ENCODE data around the gene CDH13. TPM values are rescaled to one million over a fixed set of nuclear protein-coding genes. Genes with fewer than 3 reads are reported as not detected.

Gene CDH13
- total and polyA plus RNA-seq, 9 donors: 1.9 to 34.2 (median 4.8) TPM

GRCh38 chr16:83400234-83400633 lies 773.5 kb downstream of the CDH13 start:
- intact Hi-C loops (cut with DNase I): no loop called here
- Histone ChIP-seq H3K4me1 (ENCODE audit: insufficient read depth) (no peaks in the 10 kb centered on the region), H3K9me3 (no peaks in the 10 kb centered on the region), H3K36me3 (no peaks in the 10 kb centered on the region), H3K27ac (no peak overlapping the region), H3K4me3 (no peak overlapping the region), H3K27me3 (no peaks in the 10 kb centered on the region)
- no peak for DNase-seq
- TF ChIP-seq EP300 (IDR thresholded peaks at IDR 0.05): no peak
- TF ChIP-seq POLR2A (IDR thresholded peaks at IDR 0.05): no peak
- TF ChIP-seq CTCF (IDR thresholded peaks at IDR 0.05): no peak
- 31 to 47% (median 45%) methylated on average over 4 of the region's 4 CpGs for WGBS, 3 donors

GRCh38 chr16:83402160-83402814 lies 775.5 kb downstream of the CDH13 start:
- DNase-seq: no peak
- Histone ChIP-seq H3K4me3 (no peak overlapping the region), H3K36me3 (no peaks in the 10 kb centered on the region), H3K9me3 (no peaks in the 10 kb centered on the region), H3K27me3 (no peaks in the 10 kb centered on the region), H3K4me1 (ENCODE audit: insufficient read depth) (no peaks in the 10 kb centered on the region), H3K27ac (no peak overlapping the region)
- TF ChIP-seq EP300 (IDR thresholded peaks at IDR 0.05) (no peak), POLR2A (IDR thresholded peaks at IDR 0.05) (no peak), CTCF (IDR thresholded peaks at IDR 0.05) (no peak)
- intact Hi-C loops (cut with DNase I): no loop called here
- WGBS, 3 donors: 83 to 84% (median 83%) methylated on average over 6 of the region's 6 CpGs

DNA sequence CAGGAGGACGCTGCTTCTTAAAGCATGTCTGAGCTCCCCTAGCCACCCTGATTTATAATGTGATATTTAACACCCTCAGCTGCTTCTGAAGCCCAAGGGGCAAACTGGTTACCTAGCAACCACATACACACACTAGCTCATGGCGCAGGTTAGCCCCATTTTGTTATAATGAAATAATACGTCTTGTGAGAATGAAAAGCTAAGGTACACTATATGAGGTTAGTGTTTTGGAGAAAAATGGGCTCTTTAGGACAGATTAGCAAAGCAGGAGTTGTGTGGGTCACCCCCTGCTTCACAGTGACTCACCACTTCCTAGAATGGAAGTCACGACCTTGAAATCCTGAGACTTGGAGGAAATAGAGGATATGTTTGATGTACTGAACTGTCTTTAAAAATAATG lies 776.2 kb downstream of the CDH13 start:
- no peaks in the 10 kb centered on the region for H3K36me3 ChIP-seq
- intact Hi-C loops (cut with DNase I): no loop called here
- H3K4me3 ChIP-seq: no peak overlapping the region
- TF ChIP-seq POLR2A (IDR thresholded peaks at IDR 0.05): no peak
- TF ChIP-seq CTCF (IDR thresholded peaks at IDR 0.05): no peak
- TF ChIP-seq EP300 (IDR thresholded peaks at IDR 0.05): no peak
- 22 to 47% (median 22%) methylated on average over 4 of the region's 4 CpGs for WGBS, 3 donors
- no peak overlapping the region for H3K27ac ChIP-seq
- H3K27me3 ChIP-seq: no peaks in the 10 kb centered on the region
- no peaks in the 10 kb centered on the region for H3K4me1 ChIP-seq (ENCODE audit: insufficient read depth)
- no peak for DNase-seq
- H3K9me3 ChIP-seq: no peaks in the 10 kb centered on the region

DNA sequence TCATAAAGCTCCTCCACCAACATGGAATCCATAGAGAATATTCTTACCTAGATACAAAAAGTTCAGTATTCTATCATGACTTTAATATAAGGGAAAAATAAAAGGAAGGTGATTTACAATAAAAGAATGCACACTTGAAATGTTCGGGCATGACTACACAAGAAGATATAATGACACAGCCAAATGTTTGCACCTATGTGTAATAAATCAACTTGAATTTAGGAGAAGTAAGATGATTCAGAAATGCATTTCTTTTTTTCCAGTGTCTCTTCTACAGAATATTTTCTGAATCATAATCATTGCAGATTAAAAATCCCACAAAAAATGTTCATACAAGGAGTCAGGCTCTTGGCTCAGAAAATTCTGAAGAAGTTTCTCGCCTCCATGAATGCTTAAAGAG lies 777.0 kb downstream of the CDH13 start:
- Histone ChIP-seq H3K27me3 (no peaks in the 10 kb centered on the region), H3K4me3 (no peak overlapping the region), H3K27ac (no peak overlapping the region), H3K4me1 (ENCODE audit: insufficient read depth) (no peaks in the 10 kb centered on the region), H3K9me3 (no peaks in the 10 kb centered on the region), H3K36me3 (no peaks in the 10 kb centered on the region)
- intact Hi-C loops (cut with DNase I): no loop called here
- 65 to 72% (median 67%) methylated on average over 2 of the region's 2 CpGs for WGBS, 3 donors
- no peak for DNase-seq
- no peak for TF ChIP-seq POLR2A (IDR thresholded peaks at IDR 0.05)
- TF ChIP-seq CTCF (IDR thresholded peaks at IDR 0.05): no peak
- TF ChIP-seq EP300 (IDR thresholded peaks at IDR 0.05): no peak
